HEK293T (cell line): ENCODE measurements around the gene CELF2.

Experiments used
- CTCF ChIA-PET: fragments of 350-600 bp; formaldehyde crosslinking; extraction: SDS; loops from one replicate; lab custom pipeline; 2021; ENCODE audit warnings: antibody characterized with exemption, inconsistent platforms; lab: Yijun Ruan, JAX
- POLR2A ChIA-PET: fragments of 350-600 bp; formaldehyde crosslinking; extraction: SDS; loops from one replicate; lab custom pipeline; 2020; ENCODE audit warnings: antibody characterized with exemption, inconsistent platforms; lab: Yijun Ruan, JAX
- DNase-seq: peaks from one replicate; pipeline ENCODE4 v3.0.0; 2012; ENCODE audit warnings: mixed read lengths; ENCODE audit errors: extremely low spot score
- ARNT ChIP-seq: fragments of 450-650 bp; IDR thresholded peaks from 2 replicates; pipeline ENCODE4 v1.6.1; 2017; ENCODE audit warnings: mild to moderate bottlenecking
- BHLHE40 ChIP-seq: fragments of 450-650 bp; IDR thresholded peaks from 2 replicates; pipeline ENCODE4 v1.6.1; 2016; ENCODE audit warnings: mild to moderate bottlenecking, moderate library complexity, borderline replicate concordance
- CTBP1 ChIP-seq: fragments of 450-650 bp; IDR thresholded peaks from 2 replicates; pipeline ENCODE4 v1.6.1; 2016; ENCODE audit warnings: borderline replicate concordance
- ELF4 ChIP-seq: fragments of 450-650 bp; IDR thresholded peaks from 2 replicates; pipeline ENCODE4 v1.6.1; 2017; ENCODE audit warnings: antibody characterized with exemption
- FOXA1 ChIP-seq: fragments of 450-650 bp; IDR thresholded peaks from 2 replicates; pipeline ENCODE4 v1.6.1; 2016; ENCODE audit warnings: mild to moderate bottlenecking
- FOXK2 ChIP-seq: fragments of 450-650 bp; IDR thresholded peaks from 2 replicates; pipeline ENCODE4 v1.6.1; 2016; ENCODE audit warnings: mild to moderate bottlenecking
- FOXM1 ChIP-seq: fragments of 450-650 bp; IDR thresholded peaks from 2 replicates; pipeline ENCODE4 v1.6.1; 2017; ENCODE audit warnings: mild to moderate bottlenecking, borderline replicate concordance
- HDGF ChIP-seq: fragments of 450-650 bp; IDR thresholded peaks from 2 replicates; pipeline ENCODE4 v1.6.1; 2017; ENCODE audit warnings: antibody characterized with exemption, borderline replicate concordance
- L3MBTL2 ChIP-seq: fragments of 450-650 bp; conservative IDR thresholded peaks from 2 replicates; pipeline ENCODE4 v1.6.1; 2016; ENCODE audit warnings: mild to moderate bottlenecking
- LEF1 ChIP-seq: fragments of 450-650 bp; IDR thresholded peaks from 2 replicates; pipeline ENCODE4 v1.6.1; 2017; ENCODE audit warnings: mild to moderate bottlenecking, borderline replicate concordance
- NFRKB ChIP-seq: fragments of 450-650 bp; IDR thresholded peaks from 2 replicates; pipeline ENCODE4 v1.6.1; 2016; ENCODE audit warnings: mild to moderate bottlenecking, moderate library complexity
- PKNOX1 ChIP-seq: fragments of 450-650 bp; IDR thresholded peaks from 2 replicates; pipeline ENCODE4 v1.6.1; 2016
- SP1 ChIP-seq: fragments of 450-650 bp; IDR thresholded peaks from 2 replicates; pipeline ENCODE4 v1.6.1; 2017
- SUZ12 ChIP-seq: fragments of 450-650 bp; IDR thresholded peaks from 2 replicates; pipeline ENCODE4 v1.6.1; 2016; ENCODE audit warnings: mild to moderate bottlenecking
- TARDBP ChIP-seq: fragments of 450-650 bp; IDR thresholded peaks from 2 replicates; pipeline ENCODE4 v1.6.1; 2016
- ZNF384 ChIP-seq: fragments of 450-650 bp; IDR thresholded peaks from 2 replicates; pipeline ENCODE4 v1.6.1; 2016

The CELF2 gene

GRCh38 chr10:11320809-11321520 lies 303.3 kb downstream of the CELF2 start:
- CTCF ChIA-PET: no interaction called here
- TF ChIP-seq SUZ12 (no peak), ARNT (no peak), L3MBTL2 (no peak), NFRKB (no peak), FOXK2 (no peak), TARDBP (no peak), ELF4 (no peak), LEF1 (no peak), ZNF384 (no peak)
- DNase-seq: no peak
- POLR2A ChIA-PET: no interaction called here

GRCh38 chr10:11322698-11323097 lies 305.0 kb downstream of the CELF2 start:
- POLR2A ChIA-PET: no interaction called here

GRCh38 chr10:11324761-11325321 lies 307.2 kb downstream of the CELF2 start:
- no peak for DNase-seq
- POLR2A ChIA-PET: no interaction called here
- TF ChIP-seq L3MBTL2: no peak
- TF ChIP-seq SUZ12: no peak
- no peak for TF ChIP-seq FOXA1
- TF ChIP-seq CTBP1: no peak
- no peak for TF ChIP-seq BHLHE40
- TF ChIP-seq ELF4: no peak
- CTCF ChIA-PET: interaction anchor here (0.6 kb wide), 1 partner anchor 940 kb away, joined by 3 read pairs; no protein-coding TSS in a partner anchor

More at GRCh38 chr10:11322698-11323097, 305.0 kb downstream of the CELF2 start:
- CTCF ChIA-PET: interaction anchor here (0.6 kb wide), 1 partner anchor 88 kb away, joined by 3 read pairs; no protein-coding TSS in a partner anchor
- DNase-seq: no peak
- TF ChIP-seq ARNT (no peak), PKNOX1 (no peak), FOXM1 (no peak), HDGF (no peak), SP1 (no peak), SUZ12 (no peak), CTBP1 (no peak), BHLHE40 (no peak), FOXA1 (no peak), LEF1 (no peak), NFRKB (no peak), FOXK2 (no peak), TARDBP (no peak), ELF4 (no peak), ZNF384 (no peak), L3MBTL2 (no peak)

- CTCF ChIA-PET: no interaction called here
- DNase-seq: no peak
- TF ChIP-seq SUZ12: no peak
- no peak for TF ChIP-seq ZNF384
- TF ChIP-seq FOXA1: no peak
- TF ChIP-seq SP1: no peak
- no peak for TF ChIP-seq LEF1
- TF ChIP-seq ELF4: no peak
- TF ChIP-seq FOXM1: no peak
- POLR2A ChIA-PET: no interaction called here
Observed at GRCh38 chr10:11325817-11326216, 308.1 kb downstream of the CELF2 start.

GRCh38 chr10:11326241-11326640 lies 308.6 kb downstream of the CELF2 start:
- DNase-seq: no peak
- POLR2A ChIA-PET: no interaction called here
- TF ChIP-seq FOXA1 (no peak), PKNOX1 (no peak), FOXK2 (no peak), ZNF384 (no peak), NFRKB (no peak), LEF1 (no peak), ARNT (no peak), SP1 (no peak), CTBP1 (no peak), ELF4 (no peak), TARDBP (no peak), FOXM1 (no peak), BHLHE40 (no peak)
- CTCF ChIA-PET: no interaction called here

GRCh38 chr10:11326913-11327616 lies 309.4 kb downstream of the CELF2 start:
- POLR2A ChIA-PET: no interaction called here
- CTCF ChIA-PET: no interaction called here
- TF ChIP-seq ZNF384 (no peak), FOXA1 (no peak)
- DNase-seq: no peak
